Fibroblast of lung (primary cell): ENCODE data around the gene FERMT1. TPM values are rescaled to one million over a fixed set of nuclear protein-coding genes. Genes with fewer than 3 reads are reported as not detected.
A peak's percentile ranks its signal among the peaks of the same experiment; 100 is the strongest.

ENCODE experiments used
- DNase-seq, 2 donors: peaks; one replicate each; pipeline versions ENCODE4 v3.0.0 to v3.0.0-alpha.2; 2010; ENCODE audit warnings: low read depth in 2 of 2
- H2AFZ ChIP-seq: 2 replicates; pipeline ENCODE4 v1.5.1; 2012; ENCODE audit warnings: low read length, control low read depth, inconsistent platforms
- H3K27ac ChIP-seq: 2 replicates; pipeline ENCODE4 v1.5.1; 2011; ENCODE audit warnings: low read length, control low read depth; ENCODE audit not compliant: insufficient read depth
- H3K27me3 ChIP-seq: 2 replicates; pipeline ENCODE4 v1.5.1; 2011; ENCODE audit warnings: mild to moderate bottlenecking, low read length; ENCODE audit not compliant: control insufficient read depth, insufficient read depth
- H3K36me3 ChIP-seq: 2 replicates; pipeline ENCODE4 v1.5.1; 2011; ENCODE audit warnings: low read length; ENCODE audit not compliant: control insufficient read depth, insufficient read depth
- H3K4me1 ChIP-seq: 2 replicates; pipeline ENCODE4 v1.5.1; 2011; ENCODE audit warnings: low read length; ENCODE audit not compliant: control insufficient read depth, insufficient read depth; ENCODE audit errors: extremely low read depth
- H3K4me2 ChIP-seq: 2 replicates; pipeline ENCODE4 v1.5.1; 2011; ENCODE audit warnings: low read length, control low read depth; ENCODE audit not compliant: insufficient read depth; ENCODE audit errors: extremely low read depth
- H3K4me3 ChIP-seq, 4 experiments: fragments of 200-600 bp in 1 of 4; sonication (generic) in 1 of 4; replicated peaks in 1 of 4; 2 replicates each; pipeline ENCODE4 v1.5.1; 2011 to 2016; ENCODE audit warnings: low read length in 4 of 4, low read depth in 3 of 4, mild to moderate bottlenecking in 3 of 4, control low read depth in 2 of 4, inconsistent platforms in 1 of 4, mixed read lengths in 1 of 4; ENCODE audit not compliant: insufficient read depth in 1 of 4; ENCODE audit errors: control extremely low read depth in 1 of 4
- H3K79me2 ChIP-seq: 2 replicates; pipeline ENCODE4 v1.5.1; 2012; ENCODE audit warnings: mild to moderate bottlenecking, low read length, inconsistent platforms; ENCODE audit not compliant: control insufficient read depth, insufficient read depth
- H3K9ac ChIP-seq: 2 replicates; pipeline ENCODE4 v1.5.1; 2011; ENCODE audit warnings: mild to moderate bottlenecking, low read length, control low read depth; ENCODE audit not compliant: insufficient read depth
- H3K9me3 ChIP-seq: 2 replicates; pipeline ENCODE4 v1.5.1; 2012; ENCODE audit warnings: low read depth, low read length; ENCODE audit not compliant: control insufficient read depth, insufficient read depth
- H4K20me1 ChIP-seq: 2 replicates; pipeline ENCODE4 v1.5.1; 2011; ENCODE audit warnings: low read length; ENCODE audit not compliant: control insufficient read depth, insufficient read depth; ENCODE audit errors: extremely low read depth
- EZH2 ChIP-seq: IDR thresholded peaks from 2 replicates; pipeline ENCODE4 v1.5.1; 2012; ENCODE audit warnings: low read length, control low read depth, mild to moderate bottlenecking; ENCODE audit errors: missing control alignments
- polyA plus RNA-seq, 2 donors: library from polyadenylated mRNA; depleted of rRNA in 1 of 2; stranded (reverse) in 1 of 2; unstranded in 1 of 2; fragments of >200 nt; gene quantifications; 2 replicates each; pipeline ENCODE4 v1.2.1, GENCODE V29; 2011 to 2012; ENCODE audit warnings: missing spikeins in 1 of 2
- total RNA-seq: library from RNA; depleted of rRNA; stranded (reverse); fragments of >200 nt; gene quantifications from 2 replicates; pipeline ENCODE4 v1.2.1, GENCODE V29; 2014
- TF ChIP-seq, protein P1 (sequence below), 2 donors: IDR thresholded peaks in 1 of 2; conservative IDR thresholded peaks in 1 of 2; 1 replicate in 1 of 2; 2 replicates in 1 of 2; pipeline ENCODE4 v1.5.1; 2011 to 2012; ENCODE audit warnings: low read length in 2 of 2, control low read depth in 1 of 2, inconsistent platforms in 1 of 2, low read depth in 1 of 2, mild to moderate bottlenecking in 1 of 2

Gene FERMT1
- total and polyA plus RNA-seq, 2 donors (not counting 1 experiment from before 2014, with no cell fraction given), result 6.8 to 8.1 TPM

DNA sequence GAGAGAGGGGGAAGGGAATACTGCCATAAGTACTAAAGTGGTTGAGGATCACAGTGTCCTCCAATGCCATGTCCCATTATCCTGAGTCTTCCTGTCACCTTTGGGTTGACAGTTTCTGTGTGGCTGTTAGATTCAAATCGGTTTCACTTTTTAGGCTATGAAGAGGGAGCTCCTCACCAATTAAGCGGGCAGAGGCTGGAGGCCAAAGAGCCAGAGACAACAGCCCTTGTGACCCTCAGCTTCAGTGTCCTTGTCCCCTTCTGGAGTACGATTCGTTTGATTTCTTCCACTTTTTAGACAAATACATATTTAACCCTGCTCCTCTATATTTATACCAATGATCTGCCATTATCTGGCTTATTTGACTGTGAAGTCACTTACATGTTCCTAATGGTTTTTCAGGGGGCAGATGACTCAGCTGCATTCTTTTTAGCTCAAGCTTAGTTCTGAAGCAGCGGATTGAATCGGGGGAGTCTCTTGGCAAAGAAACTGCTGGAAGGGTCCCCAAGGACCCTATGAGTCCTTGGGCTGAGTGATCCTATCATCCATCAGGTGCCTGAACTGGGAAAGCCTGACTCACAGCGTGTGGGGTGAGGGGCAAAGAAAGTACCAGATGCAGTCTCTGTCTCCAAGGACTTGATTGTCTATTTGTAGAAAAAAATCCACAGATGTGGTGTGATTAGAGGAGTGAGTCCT, 18.2 kb downstream of the FERMT1 start:
- DNase-seq, result peak; percentile 11 to 61
- H3K36me3 ChIP-seq, result no peaks in the 10 kb centered on the region
- peaks cover 2% of the 10 kb centered on the region for H3K4me1 ChIP-seq
- H3K27me3 ChIP-seq, result no peaks in the 10 kb centered on the region
- H3K27ac ChIP-seq, result no peak overlapping the region
- no peak overlapping the region for H3K4me2 ChIP-seq
- no peak for TF ChIP-seq EZH2
- TF ChIP-seq, protein P1, sequence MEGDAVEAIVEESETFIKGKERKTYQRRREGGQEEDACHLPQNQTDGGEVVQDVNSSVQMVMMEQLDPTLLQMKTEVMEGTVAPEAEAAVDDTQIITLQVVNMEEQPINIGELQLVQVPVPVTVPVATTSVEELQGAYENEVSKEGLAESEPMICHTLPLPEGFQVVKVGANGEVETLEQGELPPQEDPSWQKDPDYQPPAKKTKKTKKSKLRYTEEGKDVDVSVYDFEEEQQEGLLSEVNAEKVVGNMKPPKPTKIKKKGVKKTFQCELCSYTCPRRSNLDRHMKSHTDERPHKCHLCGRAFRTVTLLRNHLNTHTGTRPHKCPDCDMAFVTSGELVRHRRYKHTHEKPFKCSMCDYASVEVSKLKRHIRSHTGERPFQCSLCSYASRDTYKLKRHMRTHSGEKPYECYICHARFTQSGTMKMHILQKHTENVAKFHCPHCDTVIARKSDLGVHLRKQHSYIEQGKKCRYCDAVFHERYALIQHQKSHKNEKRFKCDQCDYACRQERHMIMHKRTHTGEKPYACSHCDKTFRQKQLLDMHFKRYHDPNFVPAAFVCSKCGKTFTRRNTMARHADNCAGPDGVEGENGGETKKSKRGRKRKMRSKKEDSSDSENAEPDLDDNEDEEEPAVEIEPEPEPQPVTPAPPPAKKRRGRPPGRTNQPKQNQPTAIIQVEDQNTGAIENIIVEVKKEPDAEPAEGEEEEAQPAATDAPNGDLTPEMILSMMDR (conservative IDR thresholded peaks at IDR 0.05 in 1 of 2, IDR thresholded peaks at IDR 0.05 in 1 of 2; ENCODE audit: low read depth in 1 of 2, low read length in 2 of 2), result no peak
- H3K4me3 ChIP-seq, result no peak overlapping the region
- no peak overlapping the region for H3K9ac ChIP-seq
- H3K9me3 ChIP-seq, result no peaks in the 10 kb centered on the region
- no peak overlapping the region for H2AFZ ChIP-seq
- H4K20me1 ChIP-seq, result no peaks in the 10 kb centered on the region
- H3K79me2 ChIP-seq, result no peaks in the 10 kb centered on the region

GRCh38 chr20:6103301-6103700, 19.5 kb downstream of the FERMT1 start:
- no peak for DNase-seq
- Histone ChIP-seq H2AFZ (no peak overlapping the region), H3K27me3 (no peaks in the 10 kb centered on the region), H3K4me1 (peaks cover 2% of the 10 kb centered on the region), H3K27ac (no peak overlapping the region), H3K9me3 (no peaks in the 10 kb centered on the region), H3K4me2 (no peak overlapping the region), H3K9ac (no peak overlapping the region), H3K79me2 (no peaks in the 10 kb centered on the region), H3K4me3 (no peak overlapping the region), H4K20me1 (no peaks in the 10 kb centered on the region), H3K36me3 (no peaks in the 10 kb centered on the region)
- TF ChIP-seq EZH2, result no peak
- TF ChIP-seq, protein P1 (conservative IDR thresholded peaks at IDR 0.05 in 1 of 2, IDR thresholded peaks at IDR 0.05 in 1 of 2; ENCODE audit: low read depth in 1 of 2, low read length in 2 of 2), result no peak

- Histone ChIP-seq H2AFZ (no peak overlapping the region), H3K4me2 (no peak overlapping the region), H3K9ac (no peak overlapping the region), H4K20me1 (no peaks in the 10 kb centered on the region), H3K27me3 (no peaks in the 10 kb centered on the region), H3K27ac (no peak overlapping the region), H3K9me3 (no peaks in the 10 kb centered on the region), H3K79me2 (no peaks in the 10 kb centered on the region), H3K4me3 (no peak overlapping the region), H3K36me3 (no peaks in the 10 kb centered on the region), H3K4me1 (peaks cover 2% of the 10 kb centered on the region)
- TF ChIP-seq EZH2, result no peak
- TF ChIP-seq, protein P1 (conservative IDR thresholded peaks at IDR 0.05 in 1 of 2, IDR thresholded peaks at IDR 0.05 in 1 of 2; ENCODE audit: low read depth in 1 of 2, low read length in 2 of 2), result no peak
- no peak for DNase-seq
Measured at GRCh38 chr20:6101346-6101745, 21.5 kb downstream of the FERMT1 start.
